A549 (cell line): ENCODE results near the gene TFF3. TPM values are rescaled to one million over a fixed set of nuclear protein-coding genes. Genes with fewer than 3 reads are reported as not detected.

ENCODE experiments used
- ATAC-seq, 2 experiments: fragments of 200-7000 bp in 1 of 2; fragments of >200 bp in 1 of 2; cut with Nextera tagmentation in 1 of 2; cut with Tn5 transposase in 1 of 2; 3 replicates each; pipeline versions ENCODE4 v1.8.0 to v1.9.1; 2018 to 2020; ENCODE audit warnings: mild to moderate bottlenecking in 1 of 2, moderate library complexity in 1 of 2
- CTCF ChIA-PET: fragments of 300-600 bp; sonication (Branson Sonifier 250); formaldehyde crosslinking; extraction: SDS; loops from one replicate; lab custom pipeline; 2021; ENCODE audit warnings: antibody characterized with exemption, inconsistent platforms; lab: Yijun Ruan, JAX
- POLR2A ChIA-PET: fragments of 350-600 bp; formaldehyde crosslinking; extraction: SDS; loops from one replicate; lab custom pipeline; 2021; ENCODE audit warnings: antibody characterized with exemption, inconsistent platforms; lab: Yijun Ruan, JAX
- DNase-seq, 2 experiments: peaks; one replicate each; pipeline versions ENCODE4 v3.0.0 to v3.0.0-alpha.2; 2011 to 2016; ENCODE audit warnings: low read depth in 1 of 2, low spot score in 1 of 2
- FAIRE-seq: peaks from 2 replicates; lab custom pipeline; 2011; peaks lifted over from hg19 to GRCh38; lab: Jason Lieb, UNC
- H3K27ac ChIP-seq, 2 experiments: fragments of >200 bp; sonication (Bioruptor Twin); formaldehyde crosslinking; 3 replicates each; pipeline ENCODE4 v1.5.1; 2016 to 2017
- H3K4me1 ChIP-seq: fragments of >200 bp; sonication (Bioruptor Twin); formaldehyde crosslinking; 3 replicates; pipeline ENCODE4 v1.6.1; 2016
- H3K4me2 ChIP-seq: fragments of >200 bp; sonication (Bioruptor Twin); formaldehyde crosslinking; 3 replicates; pipeline ENCODE4 v1.6.1; 2016
- H3K4me3 ChIP-seq: fragments of >200 bp; sonication (Bioruptor Twin); formaldehyde crosslinking; 3 replicates; pipeline ENCODE4 v1.5.1; 2016
- H3K9me3 ChIP-seq: fragments of >200 bp; sonication (Bioruptor Twin); formaldehyde crosslinking; 3 replicates; pipeline ENCODE4 v1.6.1; 2016
- CBX2 ChIP-seq: fragments of 200-600 bp; sonication (generic); IDR thresholded peaks from 2 replicates; pipeline ENCODE4 v1.6.1; 2016; ENCODE audit warnings: low read depth, mild to moderate bottlenecking, borderline replicate concordance
- CEBPB ChIP-seq, 2 experiments: fragments of >200 bp in 1 of 2; sonication (Bioruptor Twin) in 1 of 2; formaldehyde crosslinking in 1 of 2; IDR thresholded peaks; 2 replicates each; pipeline ENCODE4 v1.6.1; 2012 to 2016
- CHD4 ChIP-seq: fragments of 200-600 bp; sonication (generic); IDR thresholded peaks from 2 replicates; pipeline ENCODE4 v1.6.1; 2016; ENCODE audit warnings: antibody characterized with exemption, mild to moderate bottlenecking, borderline replicate concordance
- EP300 ChIP-seq, 2 experiments: fragments of >200 bp; sonication (Bioruptor Twin); formaldehyde crosslinking; IDR thresholded peaks; 2 replicates in 1 of 2; 3 replicates in 1 of 2; pipeline ENCODE4 v1.6.1; 2016 to 2017
- ESRRA ChIP-seq: fragments of 150-350 bp; IDR thresholded peaks from 2 replicates; pipeline ENCODE4 v1.6.1; 2014; ENCODE audit warnings: mild to moderate bottlenecking, low read length, borderline replicate concordance
- GATA3 ChIP-seq: IDR thresholded peaks from 2 replicates; pipeline ENCODE4 v1.6.1; 2012; ENCODE audit warnings: borderline replicate concordance
- HDAC2 ChIP-seq: fragments of 200-600 bp; sonication (generic); IDR thresholded peaks from 2 replicates; pipeline ENCODE4 v1.6.1; 2016
- HOXA7 ChIP-seq: fragments of 250-450 bp; sonication (Bioruptor Pico); IDR thresholded peaks from 2 replicates; pipeline ENCODE4 v1.5.0; 2020; ENCODE audit warnings: mild to moderate bottlenecking, moderate library complexity
- HOXB13 ChIP-seq: fragments of 250-450 bp; sonication (Bioruptor Pico); IDR thresholded peaks from 2 replicates; pipeline ENCODE4 v1.5.0; 2020; ENCODE audit warnings: low read depth, mild to moderate bottlenecking, moderate library complexity
- HOXB5 ChIP-seq: fragments of 250-450 bp; sonication (Bioruptor Pico); IDR thresholded peaks from 2 replicates; pipeline ENCODE4 v1.5.0; 2020; ENCODE audit warnings: mild to moderate bottlenecking, moderate library complexity
- JUN ChIP-seq, 2 experiments: fragments of >200 bp; sonication (Bioruptor Twin); formaldehyde crosslinking; IDR thresholded peaks; 2 replicates in 1 of 2; 3 replicates in 1 of 2; pipeline ENCODE4 v1.6.1; 2016 to 2017
- KDM1A ChIP-seq: fragments of 200-600 bp; sonication (generic); IDR thresholded peaks from 2 replicates; pipeline ENCODE4 v1.6.1; 2016; ENCODE audit warnings: low read depth, mild to moderate bottlenecking
- MAFK ChIP-seq: fragments of 450-650 bp; IDR thresholded peaks from 2 replicates; pipeline ENCODE4 v1.6.1; 2014; ENCODE audit not compliant: partially characterized antibody
- MAZ ChIP-seq: fragments of 150-350 bp; IDR thresholded peaks from 2 replicates; pipeline ENCODE4 v1.6.1; 2014; ENCODE audit warnings: antibody characterized with exemption, low read depth, low read length, borderline replicate concordance
- NFE2L2 ChIP-seq: fragments of 150-350 bp; conservative IDR thresholded peaks from 2 replicates; pipeline ENCODE4 v1.6.1; 2014; ENCODE audit warnings: low read length
- NR3C1 ChIP-seq: fragments of >200 bp; sonication (Bioruptor Twin); formaldehyde crosslinking; IDR thresholded peaks from 3 replicates; pipeline ENCODE4 v1.6.1; 2017
- POLR2A ChIP-seq: IDR thresholded peaks from 2 replicates; pipeline ENCODE4 v1.6.1; 2012; ENCODE audit warnings: mild to moderate bottlenecking, low read length
- RAD21 ChIP-seq, 2 experiments: fragments of >200 bp in 1 of 2; sonication (Bioruptor Twin) in 1 of 2; formaldehyde crosslinking in 1 of 2; IDR thresholded peaks in 1 of 2; conservative IDR thresholded peaks in 1 of 2; 2 replicates in 1 of 2; 3 replicates in 1 of 2; pipeline ENCODE4 v1.6.1; 2012 to 2018; ENCODE audit warnings: inconsistent platforms in 1 of 2
- RARB ChIP-seq: fragments of 250-450 bp; sonication (Bioruptor Pico); IDR thresholded peaks from 2 replicates; pipeline ENCODE4 v1.8.0; 2021; ENCODE audit warnings: mild to moderate bottlenecking, moderate library complexity
- SREBF2 ChIP-seq: fragments of 450-650 bp; IDR thresholded peaks from 2 replicates; pipeline ENCODE4 v1.6.1; 2014; ENCODE audit warnings: mild to moderate bottlenecking, moderate library complexity
- ZSCAN20 ChIP-seq: fragments of 250-450 bp; sonication (Bioruptor Pico); IDR thresholded peaks from 2 replicates; pipeline ENCODE4 v1.8.0; 2022; ENCODE audit warnings: mild to moderate bottlenecking, moderate library complexity
- whole genome bisulfite sequencing: methylation state at CpG from one replicate; pipeline ENCODE4 v1.1.6; 2017; ENCODE audit errors: missing lambda C conversion rate; 5-methylcytosine and 5-hydroxymethylcytosine counted together
- polyA plus RNA-seq, 4 experiments: library from polyadenylated mRNA; depleted of rRNA in 3 of 4; stranded (reverse); fragments of >200 nt; fragmentation: RNase III in 1 of 4; extraction: RNeasy Plus Mini Kit Qiagen cat#74134 plus additional on column Dnase treatment in 1 of 4; gene quantifications; 2 replicates in 3 of 4; 3 replicates in 1 of 4; pipeline ENCODE4 v1.2.3, GENCODE V29; 2011 to 2017
- TF ChIP-seq, protein P1 (sequence below): fragments of >200 bp; sonication (Bioruptor Twin); formaldehyde crosslinking; IDR thresholded peaks from 2 replicates; pipeline ENCODE4 v1.6.1; 2016
- TF ChIP-seq, protein P2 (sequence below): fragments of 150-350 bp; IDR thresholded peaks from 2 replicates; pipeline ENCODE4 v1.6.1; 2014; ENCODE audit warnings: low read depth, mild to moderate bottlenecking, low read length
- TF ChIP-seq, protein P3 (sequence below): fragments of 250-450 bp; sonication (Bioruptor Pico); IDR thresholded peaks from 2 replicates; pipeline ENCODE4 v1.5.0; 2020; ENCODE audit warnings: low read depth, mild to moderate bottlenecking, moderate library complexity
- TF ChIP-seq, protein P4 (sequence below): fragments of >200 bp; sonication (Bioruptor Twin); formaldehyde crosslinking; IDR thresholded peaks from 3 replicates; pipeline ENCODE4 v1.6.1; 2016
- TF ChIP-seq, protein P5 (sequence below): fragments of 450-650 bp; IDR thresholded peaks from 2 replicates; pipeline ENCODE4 v1.6.1; 2014; ENCODE audit warnings: antibody characterized with exemption

The TFF3 gene
- polyA plus RNA-seq, 2 of the 4 experiments (the other 2 are of a cell fraction): 0.43 TPM; not detected in 1

DNA sequence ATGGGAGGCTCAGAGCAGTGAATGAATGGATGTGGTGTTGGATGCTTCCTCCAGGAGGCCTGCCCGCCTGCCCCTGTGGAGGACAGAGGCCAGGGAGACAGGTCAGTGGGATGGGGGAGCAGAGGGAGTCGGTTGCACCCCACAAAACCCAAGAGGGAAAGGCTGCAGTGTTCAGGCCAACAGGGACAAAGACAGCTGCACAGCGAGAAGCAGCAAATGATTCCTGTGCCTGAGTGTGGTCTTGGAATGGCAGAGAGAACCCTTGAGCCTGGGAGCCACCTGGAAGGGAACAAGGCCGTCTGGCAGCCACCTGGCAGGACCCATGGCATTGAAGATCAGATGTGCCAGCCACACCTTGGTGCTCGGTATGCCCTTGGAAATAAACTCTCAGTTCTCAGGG, 8.1 kb downstream of the TFF3 start:
- TF ChIP-seq NFE2L2 (no peak), GATA3 (no peak), EP300 (IDR thresholded peaks at IDR 0.05) (no peak), ZSCAN20 (CRISPR knock-in tag) (no peak), CBX2 (no peak), POLR2A (no peak), ESRRA (no peak)
- TF ChIP-seq, protein P1, sequence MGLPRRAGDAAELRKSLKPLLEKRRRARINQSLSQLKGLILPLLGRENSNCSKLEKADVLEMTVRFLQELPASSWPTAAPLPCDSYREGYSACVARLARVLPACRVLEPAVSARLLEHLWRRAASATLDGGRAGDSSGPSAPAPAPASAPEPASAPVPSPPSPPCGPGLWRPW: no peak
- TF ChIP-seq, protein P2, sequence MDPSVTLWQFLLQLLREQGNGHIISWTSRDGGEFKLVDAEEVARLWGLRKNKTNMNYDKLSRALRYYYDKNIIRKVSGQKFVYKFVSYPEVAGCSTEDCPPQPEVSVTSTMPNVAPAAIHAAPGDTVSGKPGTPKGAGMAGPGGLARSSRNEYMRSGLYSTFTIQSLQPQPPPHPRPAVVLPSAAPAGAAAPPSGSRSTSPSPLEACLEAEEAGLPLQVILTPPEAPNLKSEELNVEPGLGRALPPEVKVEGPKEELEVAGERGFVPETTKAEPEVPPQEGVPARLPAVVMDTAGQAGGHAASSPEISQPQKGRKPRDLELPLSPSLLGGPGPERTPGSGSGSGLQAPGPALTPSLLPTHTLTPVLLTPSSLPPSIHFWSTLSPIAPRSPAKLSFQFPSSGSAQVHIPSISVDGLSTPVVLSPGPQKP: no peak
- TF ChIP-seq, protein P3, sequence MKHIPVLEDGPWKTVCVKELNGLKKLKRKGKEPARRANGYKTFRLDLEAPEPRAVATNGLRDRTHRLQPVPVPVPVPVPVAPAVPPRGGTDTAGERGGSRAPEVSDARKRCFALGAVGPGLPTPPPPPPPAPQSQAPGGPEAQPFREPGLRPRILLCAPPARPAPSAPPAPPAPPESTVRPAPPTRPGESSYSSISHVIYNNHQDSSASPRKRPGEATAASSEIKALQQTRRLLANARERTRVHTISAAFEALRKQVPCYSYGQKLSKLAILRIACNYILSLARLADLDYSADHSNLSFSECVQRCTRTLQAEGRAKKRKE (CRISPR knock-in tag): no peak
- Histone ChIP-seq H3K4me2 (no peak overlapping the region), H3K9me3 (no peaks in the 10 kb centered on the region), H3K4me3 (no peak overlapping the region), H3K27ac (no peak overlapping the region), H3K4me1 (no peaks in the 10 kb centered on the region)
- 20% methylated on average over 5 of the region's 5 CpGs for WGBS
- ChIA-PET POLR2A (no interaction called here), CTCF (no interaction called here)
- FAIRE-seq (no peak), DNase-seq (no peak), ATAC-seq (no peak)

DNA sequence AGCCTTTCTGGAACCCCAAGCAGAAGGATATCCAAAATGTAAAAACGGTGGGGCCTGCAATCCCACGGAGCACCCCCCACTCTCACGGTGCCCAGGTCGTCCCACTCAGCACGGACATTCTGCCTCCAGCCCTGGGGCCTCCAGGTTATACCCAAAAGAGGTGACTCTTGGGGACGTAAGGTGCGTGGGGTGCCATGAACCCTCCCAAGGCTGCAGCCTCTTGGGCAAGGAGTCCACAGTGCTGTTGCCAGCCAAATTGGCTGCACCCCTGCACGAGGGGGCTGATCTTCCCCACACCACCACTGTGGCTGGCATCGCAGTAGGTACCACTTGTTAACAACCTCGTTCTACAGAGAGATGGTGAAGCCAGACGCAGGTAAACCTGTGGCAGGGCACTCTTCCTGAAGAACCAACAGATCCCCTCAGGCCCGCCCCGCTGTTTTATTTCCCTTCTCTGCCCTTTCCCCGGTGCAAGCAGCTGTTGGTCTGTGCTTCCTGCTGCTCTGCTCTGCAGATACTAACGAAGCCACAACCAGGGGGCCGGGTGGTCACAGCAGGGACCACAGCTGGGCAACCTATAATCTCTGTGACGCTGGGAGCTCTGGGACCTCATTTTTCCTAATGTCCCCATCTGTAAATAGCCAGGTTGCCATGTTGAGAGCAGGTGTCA, 8.7 kb downstream of the TFF3 start:
- H3K4me3 ChIP-seq: no peak overlapping the region
- no peaks in the 10 kb centered on the region for H3K9me3 ChIP-seq
- DNase-seq: no peak
- FAIRE-seq: no peak
- TF ChIP-seq, protein P1: no peak
- TF ChIP-seq HOXA7: no peak
- TF ChIP-seq MAZ: no peak
- TF ChIP-seq, protein P4, sequence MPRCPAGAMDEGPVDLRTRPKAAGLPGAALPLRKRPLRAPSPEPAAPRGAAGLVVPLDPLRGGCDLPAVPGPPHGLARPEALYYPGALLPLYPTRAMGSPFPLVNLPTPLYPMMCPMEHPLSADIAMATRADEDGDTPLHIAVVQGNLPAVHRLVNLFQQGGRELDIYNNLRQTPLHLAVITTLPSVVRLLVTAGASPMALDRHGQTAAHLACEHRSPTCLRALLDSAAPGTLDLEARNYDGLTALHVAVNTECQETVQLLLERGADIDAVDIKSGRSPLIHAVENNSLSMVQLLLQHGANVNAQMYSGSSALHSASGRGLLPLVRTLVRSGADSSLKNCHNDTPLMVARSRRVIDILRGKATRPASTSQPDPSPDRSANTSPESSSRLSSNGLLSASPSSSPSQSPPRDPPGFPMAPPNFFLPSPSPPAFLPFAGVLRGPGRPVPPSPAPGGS: no peak
- TF ChIP-seq HDAC2: no peak
- no peak for TF ChIP-seq CHD4
- TF ChIP-seq RAD21 (conservative IDR thresholded peaks at IDR 0.05 in 1 of 2, IDR thresholded peaks at IDR 0.05 in 1 of 2): no peak
- no peak for TF ChIP-seq RARB (CRISPR knock-in tag)
- TF ChIP-seq NR3C1: no peak
- no peak for TF ChIP-seq HOXB13 (CRISPR knock-in tag)
- TF ChIP-seq JUN (IDR thresholded peaks at IDR 0.05): no peak
- TF ChIP-seq CEBPB (IDR thresholded peaks at IDR 0.05): no peak
- no peak for TF ChIP-seq SREBF2
- no peak for TF ChIP-seq HOXB5
- TF ChIP-seq, protein P5, sequence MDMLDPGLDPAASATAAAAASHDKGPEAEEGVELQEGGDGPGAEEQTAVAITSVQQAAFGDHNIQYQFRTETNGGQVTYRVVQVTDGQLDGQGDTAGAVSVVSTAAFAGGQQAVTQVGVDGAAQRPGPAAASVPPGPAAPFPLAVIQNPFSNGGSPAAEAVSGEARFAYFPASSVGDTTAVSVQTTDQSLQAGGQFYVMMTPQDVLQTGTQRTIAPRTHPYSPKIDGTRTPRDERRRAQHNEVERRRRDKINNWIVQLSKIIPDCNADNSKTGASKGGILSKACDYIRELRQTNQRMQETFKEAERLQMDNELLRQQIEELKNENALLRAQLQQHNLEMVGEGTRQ: no peak
- TF ChIP-seq KDM1A: no peak
- TF ChIP-seq MAFK: no peak
- ATAC-seq: no peak
- H3K4me1 ChIP-seq: no peaks in the 10 kb centered on the region
- H3K27ac ChIP-seq: no peak overlapping the region
- POLR2A ChIA-PET: no interaction called here
- CTCF ChIA-PET: no interaction called here
- WGBS: 42% methylated on average over 13 of the region's 17 CpGs
- H3K4me2 ChIP-seq: no peak overlapping the region
